Activated CD4-positive, alpha-beta memory T cell treated with anti-CD3 and anti-CD28 coated beads, Interleukin-2, amount 10 ng/mL, durations not matched to agents 7 days and 5 days (primary cell): Measurements from ENCODE around the gene CEP85L. TPM values are rescaled to one million over a fixed set of nuclear protein-coding genes. Genes with fewer than 3 reads are reported as not detected.

Experiments
- CTCF ChIA-PET: fragments of 350-600 bp; sonication (Branson Sonifier 250); formaldehyde crosslinking; loops from one replicate; lab custom pipeline; 2021; ENCODE audit warnings: antibody characterized with exemption, inconsistent platforms; lab: Charles Lee
- POLR2A ChIA-PET: fragments of 350-600 bp; sonication (Branson Sonifier 250); formaldehyde crosslinking; loops from one replicate; lab custom pipeline; 2021; ENCODE audit warnings: antibody characterized with exemption; lab: Charles Lee
- DNase-seq: peaks from one replicate; pipeline ENCODE4 v3.0.0-alpha.2; 2020
- H3K27ac Mint-ChIP-seq: one replicate; pipeline ENCODE4 v1.8.0; 2021; ENCODE audit warnings: mild to moderate bottlenecking, mixed read lengths
- H3K27me3 Mint-ChIP-seq: one replicate; pipeline ENCODE4 v1.8.0; 2021; ENCODE audit warnings: mixed read lengths
- H3K36me3 Mint-ChIP-seq: one replicate; pipeline ENCODE4 v1.8.0; 2021; ENCODE audit warnings: low read depth, mixed read lengths
- H3K4me1 Mint-ChIP-seq: one replicate; pipeline ENCODE4 v1.8.0; 2021; ENCODE audit warnings: mixed read lengths
- H3K4me3 Mint-ChIP-seq: one replicate; pipeline ENCODE4 v1.8.0; 2021; ENCODE audit warnings: mild to moderate bottlenecking, mixed read lengths
- H3K9me3 Mint-ChIP-seq: one replicate; pipeline ENCODE4 v1.8.0; 2021; ENCODE audit warnings: mixed read lengths
- total RNA-seq, 2 experiments: library from RNA; stranded (reverse); gene quantifications; one replicate each; pipeline ENCODE4 v1.2.3, GENCODE V29; 2021

Gene CEP85L
- total RNA-seq, 2 experiments from 2014 or later = 36.2 to 38.0 TPM

DNA sequence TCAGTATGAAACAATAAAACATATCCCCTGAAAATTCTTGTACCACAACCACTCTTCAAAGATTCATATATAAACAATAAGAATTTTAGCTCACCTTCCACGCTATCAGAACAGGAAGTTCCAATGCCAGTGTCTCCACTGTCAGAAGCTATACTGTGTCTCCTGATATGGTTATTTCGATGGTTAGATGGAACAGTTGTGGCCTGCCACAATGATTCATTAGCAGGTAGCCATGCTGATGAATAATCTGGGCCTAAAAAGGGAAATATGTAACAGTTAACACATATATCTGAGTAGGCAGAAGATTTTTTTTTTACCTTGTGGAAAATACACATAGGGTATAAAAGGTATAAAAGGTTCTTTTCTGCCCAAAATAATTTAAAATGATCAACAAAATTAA lies 19.0 kb downstream of the CEP85L start:
- DNase-seq = no peak
- Mint-ChIP-seq H3K9me3 (no peaks in the 10 kb centered on the region), H3K27ac (no peak overlapping the region), H3K36me3 (peaks cover 57% of the 10 kb centered on the region), H3K4me3 (no peak overlapping the region), H3K27me3 (no peaks in the 10 kb centered on the region), H3K4me1 (peaks cover 8% of the 10 kb centered on the region)
- CTCF ChIA-PET = interaction anchor here (1.0 kb wide), 1 partner anchor 265 kb away, joined by 3 read pairs; no protein-coding TSS in a partner anchor
- POLR2A ChIA-PET = interaction anchor here (0.9 to 1.0 kb wide), 2 partner anchors 17 to 77 kb away, joined by 3 read pairs; no protein-coding TSS in a partner anchor

DNA sequence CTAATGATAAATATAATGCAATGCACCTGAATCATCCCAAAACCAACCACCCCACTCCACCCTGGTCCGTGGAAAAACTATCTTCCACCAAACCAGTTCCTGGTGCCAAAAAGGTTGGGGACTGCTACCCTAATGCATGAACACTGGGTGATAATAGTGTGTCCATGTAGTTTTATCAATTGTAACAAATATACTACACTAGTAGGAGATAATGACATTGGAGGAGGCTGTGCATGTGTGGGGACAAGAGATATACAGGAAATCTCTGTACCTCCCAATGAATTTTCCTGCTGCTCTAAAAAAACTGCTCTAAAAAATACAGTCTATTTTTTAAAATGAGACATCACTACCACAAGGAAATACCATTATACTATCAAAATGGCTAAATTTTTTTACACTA lies 20.5 kb downstream of the CEP85L start:
- H3K4me1 Mint-ChIP-seq = peaks cover 8% of the 10 kb centered on the region
- H3K9me3 Mint-ChIP-seq = peaks cover 8% of the 10 kb centered on the region
- H3K27me3 Mint-ChIP-seq = no peaks in the 10 kb centered on the region
- CTCF ChIA-PET = no interaction called here
- no peak overlapping the region for H3K4me3 Mint-ChIP-seq
- no peak for DNase-seq
- POLR2A ChIA-PET = no interaction called here
- peaks cover 64% of the 10 kb centered on the region for H3K36me3 Mint-ChIP-seq
- no peak overlapping the region for H3K27ac Mint-ChIP-seq

DNA sequence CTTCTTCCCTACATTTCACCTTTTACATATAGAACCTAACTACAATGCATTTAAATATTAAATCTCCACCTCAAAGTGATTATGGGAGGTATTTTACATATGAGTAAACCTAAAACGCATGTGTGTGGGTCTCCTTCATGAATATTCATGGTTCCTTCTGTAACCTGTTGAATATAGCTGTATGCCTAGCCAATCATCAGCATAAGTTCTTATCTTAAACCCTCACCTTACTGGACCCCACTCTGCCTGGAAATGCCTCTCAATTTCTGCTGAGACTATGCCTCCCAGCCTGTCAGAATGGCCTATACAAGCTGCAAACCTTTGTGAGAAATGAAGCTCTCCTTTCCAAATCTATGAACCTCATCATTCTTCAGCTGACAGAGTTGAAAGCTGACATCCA lies 21.3 kb downstream of the CEP85L start:
- Mint-ChIP-seq H3K4me1 (peaks cover 6% of the 10 kb centered on the region), H3K27me3 (no peaks in the 10 kb centered on the region), H3K9me3 (peaks cover 13% of the 10 kb centered on the region), H3K27ac (peak overlapping the region; percentile 4), H3K36me3 (peaks cover 66% of the 10 kb centered on the region), H3K4me3 (no peak overlapping the region)
- POLR2A ChIA-PET = no interaction called here
- no peak for DNase-seq
- CTCF ChIA-PET = interaction anchor here (1.1 kb wide), 1 partner anchor 9 kb away, joined by 4 read pairs; no protein-coding TSS in a partner anchor

DNA sequence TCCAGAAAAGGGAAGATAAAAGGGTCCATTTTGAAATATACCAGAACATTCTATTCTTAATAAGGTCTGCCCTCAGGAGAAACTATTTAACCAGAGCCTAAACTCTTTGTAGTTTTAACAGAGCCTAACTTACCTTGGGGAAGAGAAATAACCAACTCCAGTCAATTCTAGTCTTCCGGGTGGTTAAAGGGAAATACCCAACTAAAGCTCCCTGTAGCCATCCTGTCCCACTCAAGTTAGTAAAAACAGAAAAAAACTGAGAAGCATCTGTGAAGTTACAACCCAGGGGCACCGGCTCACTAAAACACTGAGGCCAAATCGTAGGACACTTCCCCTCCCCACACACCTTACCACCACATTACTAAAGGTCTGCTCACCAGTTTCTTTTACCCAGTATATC lies 23.7 kb downstream of the CEP85L start:
- no peak for DNase-seq
- peaks cover 75% of the 10 kb centered on the region for H3K36me3 Mint-ChIP-seq
- H3K4me3 Mint-ChIP-seq = no peak overlapping the region
- peaks cover 5% of the 10 kb centered on the region for H3K4me1 Mint-ChIP-seq
- no peak overlapping the region for H3K27ac Mint-ChIP-seq
- H3K27me3 Mint-ChIP-seq = no peaks in the 10 kb centered on the region
- CTCF ChIA-PET = interaction anchor here (0.7 to 1.4 kb wide), 2 partner anchors 9 to 12 kb away, joined by 3 read pairs; no protein-coding TSS in a partner anchor
- POLR2A ChIA-PET = no interaction called here
- H3K9me3 Mint-ChIP-seq = peaks cover 13% of the 10 kb centered on the region

DNA sequence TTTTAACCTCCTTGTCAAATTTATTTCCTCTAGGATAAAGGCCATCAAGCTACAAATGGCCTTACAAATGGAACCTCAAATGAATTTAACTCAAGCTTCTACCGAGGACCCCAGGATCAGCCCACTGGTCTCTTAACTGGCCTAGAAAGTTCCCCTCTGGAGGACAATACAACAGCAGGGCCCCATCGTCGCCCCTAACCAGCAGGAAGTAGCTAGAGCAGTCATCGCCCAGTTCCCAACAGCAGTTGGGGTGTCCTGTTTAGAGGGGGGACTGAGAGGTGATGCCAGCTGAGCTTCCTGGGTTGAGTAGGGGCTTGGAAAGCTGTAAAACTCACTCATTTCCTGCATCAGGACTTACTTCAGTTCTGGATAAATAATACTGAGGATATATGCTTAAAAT lies 25.6 kb downstream of the CEP85L start:
- no peaks in the 10 kb centered on the region for H3K4me1 Mint-ChIP-seq
- POLR2A ChIA-PET = no interaction called here
- peaks cover 13% of the 10 kb centered on the region for H3K9me3 Mint-ChIP-seq
- CTCF ChIA-PET = interaction anchor here (0.6 kb wide), 1 partner anchor 73 kb away, joined by 3 read pairs; no protein-coding TSS in a partner anchor
- H3K36me3 Mint-ChIP-seq = peaks cover 59% of the 10 kb centered on the region
- no peak overlapping the region for H3K4me3 Mint-ChIP-seq
- DNase-seq = no peak
- H3K27ac Mint-ChIP-seq = no peak overlapping the region
- no peaks in the 10 kb centered on the region for H3K27me3 Mint-ChIP-seq

DNA sequence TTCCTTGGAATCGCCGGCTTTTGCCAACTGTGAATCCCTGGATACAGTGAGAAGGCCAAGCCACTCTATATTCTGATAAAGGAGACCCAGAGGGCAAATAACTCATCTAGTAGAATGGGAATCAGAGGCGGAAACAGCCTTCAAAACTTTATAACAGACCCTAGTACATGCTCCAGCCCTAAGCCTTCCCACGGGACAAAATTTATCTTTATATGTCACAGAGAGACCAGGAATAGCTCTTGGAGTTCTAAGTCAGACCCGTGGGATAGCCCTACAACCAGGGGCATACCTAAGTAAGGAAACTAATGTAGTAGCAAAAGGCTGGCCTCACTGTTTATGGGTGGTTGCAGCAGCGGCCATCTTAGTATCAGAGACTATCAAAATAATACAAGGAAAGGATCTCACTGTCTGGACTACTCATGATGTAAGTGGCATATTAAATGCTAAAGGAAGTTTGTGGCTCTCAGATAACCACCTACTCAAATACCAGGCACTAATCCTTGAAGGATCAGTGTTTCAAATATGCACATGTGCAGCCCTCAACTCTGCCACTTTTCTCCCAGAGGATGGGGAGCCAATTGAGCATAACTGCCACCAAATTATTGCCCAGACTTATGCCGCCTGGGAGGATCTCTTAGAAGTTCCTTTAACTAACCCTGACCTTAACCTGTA lies 29.5 kb downstream of the CEP85L start:
- Mint-ChIP-seq H3K27ac (no peak overlapping the region), H3K27me3 (no peaks in the 10 kb centered on the region), H3K4me1 (peaks cover 8% of the 10 kb centered on the region), H3K4me3 (no peak overlapping the region), H3K36me3 (peaks cover 26% of the 10 kb centered on the region), H3K9me3 (peaks cover 13% of the 10 kb centered on the region)
- POLR2A ChIA-PET = no interaction called here
- CTCF ChIA-PET = interaction anchor here (1.1 kb wide), 1 partner anchor 15 kb away, joined by 3 read pairs; no protein-coding TSS in a partner anchor
- no peak for DNase-seq

DNA sequence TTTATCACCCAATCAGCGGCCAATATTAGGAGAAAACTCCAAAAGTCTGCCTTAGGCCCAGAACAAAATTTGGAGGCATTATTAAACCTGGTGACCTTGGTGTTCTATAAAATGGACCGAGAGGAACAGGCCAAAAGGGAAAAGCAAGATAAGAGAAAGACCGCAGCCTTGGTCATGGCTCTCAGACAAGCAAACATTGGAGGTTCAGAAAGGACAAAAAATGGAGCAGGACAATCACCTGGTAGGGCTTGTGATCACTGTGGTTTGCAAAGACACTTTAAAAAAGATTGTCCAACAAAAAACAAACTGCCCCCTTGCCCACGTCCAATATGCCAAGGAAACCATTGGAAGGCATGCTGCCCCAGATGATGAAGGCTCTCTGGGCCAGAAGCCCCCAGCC lies 31.2 kb downstream of the CEP85L start:
- no peak for DNase-seq
- H3K36me3 Mint-ChIP-seq = peaks cover 14% of the 10 kb centered on the region
- H3K4me3 Mint-ChIP-seq = no peak overlapping the region
- H3K4me1 Mint-ChIP-seq = peaks cover 8% of the 10 kb centered on the region
- H3K9me3 Mint-ChIP-seq = no peaks in the 10 kb centered on the region
- H3K27me3 Mint-ChIP-seq = no peaks in the 10 kb centered on the region
- ChIA-PET POLR2A (no interaction called here), CTCF (interaction anchor here (0.8 to 1.1 kb wide), 2 partner anchors 9 to 55 kb away, joined by 4 read pairs; no protein-coding TSS in a partner anchor)
- H3K27ac Mint-ChIP-seq = no peak overlapping the region

DNA sequence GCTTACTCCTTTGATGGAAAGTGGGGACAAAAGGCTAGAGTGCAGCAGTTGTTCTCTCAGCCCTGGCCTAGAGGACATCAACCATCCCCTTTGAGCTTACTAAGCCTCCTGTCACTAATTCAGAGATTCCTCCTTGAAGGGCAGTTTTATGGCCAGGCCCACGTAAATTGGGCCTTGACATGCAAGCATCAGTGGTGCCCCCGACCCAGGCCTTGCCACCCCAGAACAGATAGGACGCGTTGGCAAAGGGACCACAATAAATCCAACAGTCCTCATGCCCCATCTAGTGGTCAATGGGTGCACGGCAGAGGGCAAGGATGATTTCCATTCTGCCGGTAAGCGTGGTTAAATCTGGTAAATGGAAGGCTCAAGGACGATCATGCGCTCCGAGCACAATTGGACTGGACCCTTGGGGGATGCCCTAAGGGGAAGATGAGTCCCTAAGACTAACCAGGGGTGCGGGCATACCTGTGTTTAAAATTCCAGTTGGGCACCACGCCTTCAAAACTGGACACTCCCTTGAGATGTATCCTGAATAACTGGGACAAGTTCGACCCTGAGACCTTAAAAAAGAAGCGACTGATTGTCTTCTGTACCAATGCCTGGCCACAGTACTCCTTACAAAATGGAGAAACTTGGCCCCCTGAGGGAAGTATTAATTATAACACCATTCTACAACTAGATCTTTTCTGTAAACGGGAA lies 32.6 kb downstream of the CEP85L start:
- H3K4me3 Mint-ChIP-seq = no peak overlapping the region
- ChIA-PET POLR2A (no interaction called here), CTCF (interaction anchor here (1.0 kb wide), 3 partner anchors 9 to 84 kb away, joined by 3 to 4 read pairs (median 3); no protein-coding TSS in a partner anchor)
- H3K27ac Mint-ChIP-seq = no peak overlapping the region
- H3K36me3 Mint-ChIP-seq = peaks cover 9% of the 10 kb centered on the region
- no peaks in the 10 kb centered on the region for H3K9me3 Mint-ChIP-seq
- H3K27me3 Mint-ChIP-seq = no peaks in the 10 kb centered on the region
- peaks cover 8% of the 10 kb centered on the region for H3K4me1 Mint-ChIP-seq
- peak; percentile 58 for DNase-seq

DNA sequence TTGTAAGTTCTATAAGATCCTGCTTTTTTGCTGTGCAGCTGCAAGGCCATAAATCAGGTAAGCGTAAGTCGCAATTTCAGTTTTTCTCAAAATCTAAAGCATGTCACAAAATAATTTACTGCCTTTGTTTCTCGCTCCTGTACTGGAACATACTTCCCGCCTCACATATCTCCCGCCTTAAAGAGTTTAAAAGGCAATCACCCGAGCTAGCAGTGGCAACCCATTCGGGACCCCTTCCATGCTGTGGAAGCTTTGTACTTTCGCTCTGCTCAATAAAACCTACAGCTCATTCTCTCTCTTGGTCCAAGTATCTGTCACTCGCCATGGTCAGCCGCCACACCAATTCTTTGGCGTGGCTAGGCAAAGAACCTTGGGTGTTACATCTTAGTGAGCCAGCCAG lies 34.0 kb downstream of the CEP85L start:
- no peaks in the 10 kb centered on the region for H3K27me3 Mint-ChIP-seq
- CTCF ChIA-PET = interaction anchor here (1.0 kb wide), 1 partner anchor 18 kb away, joined by 3 read pairs; no protein-coding TSS in a partner anchor

DNA sequence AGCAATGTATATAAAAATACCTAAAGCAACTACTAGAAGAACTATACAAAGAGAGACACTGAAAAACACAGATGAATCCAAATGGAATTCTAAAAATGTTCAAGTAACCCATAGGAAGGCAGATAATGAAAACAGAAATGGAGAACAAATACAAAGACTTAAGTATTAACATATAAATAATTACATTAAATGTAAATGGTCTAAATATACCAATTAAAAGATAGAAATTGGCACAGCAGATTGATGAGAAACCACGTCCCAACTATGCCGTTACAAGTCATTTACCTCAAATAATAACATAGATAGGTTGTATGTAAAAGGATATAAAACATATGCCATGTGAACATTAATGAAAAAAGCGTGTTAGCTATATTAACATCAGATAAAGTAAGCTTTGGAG lies 40.1 kb downstream of the CEP85L start:
- Mint-ChIP-seq H3K27me3 (no peaks in the 10 kb centered on the region), H3K27ac (no peak overlapping the region), H3K36me3 (peaks cover 50% of the 10 kb centered on the region), H3K9me3 (peaks cover 8% of the 10 kb centered on the region), H3K4me3 (no peak overlapping the region), H3K4me1 (peaks cover 14% of the 10 kb centered on the region)
- ChIA-PET CTCF (no interaction called here), POLR2A (no interaction called here)
- DNase-seq = no peak

More for the DNA sequence above, 34.0 kb downstream of the CEP85L start:
- Mint-ChIP-seq H3K27ac (no peak overlapping the region), H3K4me3 (no peak overlapping the region), H3K36me3 (peaks cover 15% of the 10 kb centered on the region), H3K9me3 (peaks cover 2% of the 10 kb centered on the region), H3K4me1 (peaks cover 10% of the 10 kb centered on the region)
- no peak for DNase-seq
- POLR2A ChIA-PET = no interaction called here

DNA sequence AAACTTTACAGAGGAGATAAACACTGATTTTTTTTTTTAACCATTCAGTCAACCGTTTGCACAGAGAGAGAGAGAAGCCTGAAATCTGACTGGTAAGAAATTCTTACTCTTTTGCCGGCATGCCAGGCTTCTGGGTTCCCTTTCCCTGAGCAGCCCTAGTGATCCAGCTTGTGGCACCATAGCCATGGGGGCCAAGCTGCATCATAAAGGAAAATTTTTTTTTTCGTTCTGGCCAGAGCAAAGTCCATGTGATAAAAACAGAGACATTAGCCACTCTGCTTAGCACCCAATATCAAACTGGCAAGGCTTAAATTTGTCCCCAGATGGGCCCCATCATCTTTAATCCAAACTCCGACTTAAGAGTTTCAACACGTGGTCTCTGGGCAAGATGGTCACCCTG lies 44.5 kb downstream of the CEP85L start:
- H3K36me3 Mint-ChIP-seq = peaks cover 65% of the 10 kb centered on the region
- ChIA-PET POLR2A (interaction anchor here (1.2 kb wide), 1 partner anchor 8 kb away, joined by 3 read pairs; no protein-coding TSS in a partner anchor), CTCF (interaction anchor here (1.1 to 2.5 kb wide), 2 partner anchors 15 to 41 kb away, joined by 3 to 7 read pairs; no protein-coding TSS in a partner anchor)
- no peak for DNase-seq
- no peaks in the 10 kb centered on the region for H3K27me3 Mint-ChIP-seq
- H3K4me1 Mint-ChIP-seq = peaks cover 14% of the 10 kb centered on the region
- no peak overlapping the region for H3K27ac Mint-ChIP-seq
- peaks cover 21% of the 10 kb centered on the region for H3K9me3 Mint-ChIP-seq
- no peak overlapping the region for H3K4me3 Mint-ChIP-seq

DNA sequence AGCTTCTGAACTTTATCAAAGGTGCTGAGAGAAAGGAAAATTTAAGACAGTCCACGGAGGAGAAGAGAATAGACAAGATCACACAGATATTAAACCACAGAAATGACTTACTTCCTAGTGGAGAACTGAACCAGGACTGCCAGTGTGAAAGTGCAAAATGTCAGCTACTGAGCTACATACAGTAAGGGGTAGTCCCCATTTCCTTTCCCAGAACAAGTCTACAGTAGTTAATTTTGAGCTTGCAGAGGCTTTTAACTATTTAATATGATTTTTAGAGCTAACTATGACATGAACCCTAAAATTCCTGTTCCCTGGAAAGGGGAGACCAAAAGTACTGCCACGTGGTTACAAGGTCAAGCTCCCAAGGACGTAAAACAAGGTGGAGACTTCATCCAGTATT lies 45.1 kb downstream of the CEP85L start:
- H3K4me1 Mint-ChIP-seq = peaks cover 14% of the 10 kb centered on the region
- H3K27ac Mint-ChIP-seq = no peak overlapping the region
- CTCF ChIA-PET = interaction anchor here (0.7 to 2.5 kb wide), 3 partner anchors 15 to 339 kb away, joined by 3 to 7 read pairs (median 4); no protein-coding TSS in a partner anchor
- H3K4me3 Mint-ChIP-seq = no peak overlapping the region
- H3K9me3 Mint-ChIP-seq = peaks cover 19% of the 10 kb centered on the region
- POLR2A ChIA-PET = interaction anchor here (1.2 kb wide), 1 partner anchor 9 kb away, joined by 3 read pairs; no protein-coding TSS in a partner anchor
- H3K36me3 Mint-ChIP-seq = peaks cover 66% of the 10 kb centered on the region
- no peaks in the 10 kb centered on the region for H3K27me3 Mint-ChIP-seq
- no peak for DNase-seq

DNA sequence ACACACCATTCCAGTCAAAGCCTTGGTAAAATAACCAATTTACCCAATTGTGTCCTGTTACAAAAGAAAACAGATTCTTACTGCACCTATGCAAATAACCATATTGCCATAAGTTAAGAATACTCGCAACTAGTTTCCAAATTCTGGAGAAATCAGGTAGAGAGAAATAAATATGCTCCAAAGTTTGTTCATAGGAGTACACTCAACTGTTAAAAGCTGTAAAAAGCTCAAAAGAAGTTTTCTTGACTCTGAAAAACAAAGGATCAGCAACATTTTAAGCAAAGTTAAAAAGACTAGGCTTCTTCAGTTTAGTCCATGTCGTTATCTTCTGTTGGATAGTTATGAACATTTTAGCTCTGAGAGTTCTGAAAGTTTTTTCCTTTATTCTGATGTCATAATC lies 48.0 kb downstream of the CEP85L start:
- DNase-seq = no peak
- ChIA-PET POLR2A (no interaction called here), CTCF (no interaction called here)
- Mint-ChIP-seq H3K4me3 (no peak overlapping the region), H3K4me1 (peaks cover 14% of the 10 kb centered on the region), H3K9me3 (peaks cover 19% of the 10 kb centered on the region), H3K27me3 (no peaks in the 10 kb centered on the region), H3K27ac (no peak overlapping the region), H3K36me3 (peaks cover 61% of the 10 kb centered on the region)
